NCI-H1694 (cell line): Measurements from ENCODE around the gene VWA1.
"Not testable (repeated sequence)": the region's sequence is repeated elsewhere in the genome, so short reads cannot be mapped to it uniquely, and the experiment has no call there.

Experiments used
- DNase-seq: peaks from one replicate; lab custom pipeline; 2025; lab: John Stamatoyannopoulos, UW

VWA1 gene

GRCh38 chr1:1485755-1486317 lies 50.3 kb downstream of the VWA1 start:
- DNase-seq = not testable (repeated sequence)

- no peak for DNase-seq
Measured at GRCh38 chr1:1487701-1488100, 52.2 kb downstream of the VWA1 start.

GRCh38 chr1:1489231-1489630 lies 53.7 kb downstream of the VWA1 start:
- no peak for DNase-seq

- DNase-seq = no peak
Measured at GRCh38 chr1:1489861-1490260, 54.4 kb downstream of the VWA1 start.

GRCh38 chr1:1490633-1491230 lies 55.2 kb downstream of the VWA1 start:
- DNase-seq = no peak

GRCh38 chr1:1491601-1492000 lies 56.1 kb downstream of the VWA1 start:
- DNase-seq = no peak
